ENCODE results near the gene SCYGR1. TPM values are rescaled to one million over a fixed set of nuclear protein-coding genes. Genes with fewer than 3 reads are reported as not detected.

The SCYGR1 gene
- total RNA-seq, 1 experiment from 2014 or later: not detected

DNA sequence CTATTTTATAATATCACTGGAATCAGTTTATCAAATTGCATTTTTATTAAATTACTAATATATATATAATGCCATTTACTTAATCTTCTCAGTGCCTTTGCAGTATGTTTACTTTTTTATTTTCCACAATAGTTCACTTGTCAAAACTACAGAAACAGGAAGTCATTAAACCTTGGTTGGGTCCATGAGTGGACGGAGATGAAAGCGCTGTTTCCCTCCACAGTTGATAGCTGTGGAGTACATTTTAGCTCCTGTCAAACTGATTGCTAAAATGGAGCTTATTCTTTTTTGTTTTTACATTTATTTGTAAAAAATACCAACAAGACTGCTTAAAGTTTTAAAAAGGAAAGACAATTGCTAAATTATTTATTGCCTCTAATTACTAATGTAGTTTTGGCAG, 43.5 kb downstream of the SCYGR1 start:
- TF ChIP-seq EZH2 (IDR thresholded peaks at IDR 0.05; ENCODE audit: low read depth): no peak
- TF ChIP-seq CTCF (conservative IDR thresholded peaks at IDR 0.05): no peak
- no peak overlapping the region for H3K27ac ChIP-seq
- H3K9me2 ChIP-seq (ENCODE audit: insufficient read depth): no peaks in the 10 kb centered on the region
- H2AFZ ChIP-seq: no peak overlapping the region
- intact Hi-C loops (cut with micrococcal nuclease; ENCODE audit: unreplicated experiment): no loop called here
- POLR2A ChIA-PET (ENCODE audit: unreplicated experiment): no interaction called here
- CTCF ChIA-PET: no interaction called here
- no peaks in the 10 kb centered on the region; the same call in 1 of the 2 replicates for H3K79me2 ChIP-seq (ENCODE audit: low read depth)
- no peaks in the 10 kb centered on the region for H3K4me1 ChIP-seq (replicated peaks; ENCODE audit: insufficient read depth)
- no TSS peak for BruUV-seq (replicated peaks)
- H3K36me3 ChIP-seq (ENCODE audit: low read depth): peaks cover 43% of the 10 kb centered on the region
- no peaks in the 10 kb centered on the region for H4K20me1 ChIP-seq (ENCODE audit: insufficient read depth)
- DNase-seq: no peak
- H3K4me2 ChIP-seq: no peak overlapping the region
- H3F3A ChIP-seq (ENCODE audit: insufficient read depth, low read depth): peaks cover 8% of the 10 kb centered on the region; the same call in 1 of the 2 replicates
- no peaks in the 10 kb centered on the region for H3K9me3 ChIP-seq (ENCODE audit: insufficient read depth, low read depth)
- no peaks in the 10 kb centered on the region for H3K27me3 ChIP-seq (ENCODE audit: insufficient read depth, low read depth)
- H3K4me3 ChIP-seq: no peak overlapping the region

DNA sequence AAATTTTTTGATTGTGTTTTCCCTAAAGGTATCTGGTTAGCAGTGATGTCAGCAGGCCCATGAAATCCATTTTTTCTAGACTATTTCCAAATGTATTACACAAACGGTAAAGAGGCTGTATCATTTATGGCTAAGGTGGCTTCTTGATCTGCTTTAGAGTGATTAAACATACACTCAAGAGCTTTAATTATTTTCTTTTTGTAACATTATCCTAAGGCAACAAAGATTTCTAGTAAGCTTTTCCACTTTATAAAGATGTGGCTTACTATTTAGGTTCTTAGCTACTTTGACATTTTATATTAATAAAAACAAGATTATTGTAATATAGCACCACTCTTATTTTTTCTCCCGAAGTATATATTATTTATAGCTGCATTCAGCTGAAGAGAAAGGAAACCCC, 46.2 kb downstream of the SCYGR1 start:
- ChIA-PET POLR2A (ENCODE audit: unreplicated experiment) (no interaction called here), CTCF (interaction anchor here (0.6 kb wide), 1 partner anchor 234 kb away, joined by 12 read pairs; no protein-coding TSS in a partner anchor)
- no peak overlapping the region; the same call in 1 of the 2 replicates for H3K27ac ChIP-seq
- H3K4me2 ChIP-seq: no peak overlapping the region
- intact Hi-C loops (cut with micrococcal nuclease; ENCODE audit: unreplicated experiment): no loop called here
- TF ChIP-seq CTCF (conservative IDR thresholded peaks at IDR 0.05) (no peak), EZH2 (IDR thresholded peaks at IDR 0.05; ENCODE audit: low read depth) (no peak)
- H3K9me2 ChIP-seq (ENCODE audit: insufficient read depth): no peaks in the 10 kb centered on the region
- H3K36me3 ChIP-seq (ENCODE audit: low read depth): peaks cover 43% of the 10 kb centered on the region
- no peaks in the 10 kb centered on the region; the same call in 1 of the 2 replicates for H3K79me2 ChIP-seq (ENCODE audit: low read depth)
- no TSS peak for BruUV-seq (replicated peaks)
- H3K4me3 ChIP-seq: no peak overlapping the region
- H3K4me1 ChIP-seq (replicated peaks; ENCODE audit: insufficient read depth): no peaks in the 10 kb centered on the region
- DNase-seq: no peak
- peaks cover 8% of the 10 kb centered on the region; the same call in 1 of the 2 replicates for H3F3A ChIP-seq (ENCODE audit: insufficient read depth, low read depth)
- no peaks in the 10 kb centered on the region for H4K20me1 ChIP-seq (ENCODE audit: insufficient read depth)
- no peak overlapping the region for H2AFZ ChIP-seq
- no peaks in the 10 kb centered on the region for H3K27me3 ChIP-seq (ENCODE audit: insufficient read depth, low read depth)
- no peaks in the 10 kb centered on the region for H3K9me3 ChIP-seq (ENCODE audit: insufficient read depth, low read depth)

GRCh38 chr2:227340106-227340505, 47.6 kb downstream of the SCYGR1 start:
- CTCF ChIA-PET: interaction anchor here (1.3 kb wide), 1 partner anchor 102 kb away, joined by 10 read pairs; no protein-coding TSS in a partner anchor
- intact Hi-C loops (cut with micrococcal nuclease; ENCODE audit: unreplicated experiment): no loop called here
- peaks cover 51% of the 10 kb centered on the region for H3K36me3 ChIP-seq (ENCODE audit: low read depth)
- no peaks in the 10 kb centered on the region; the same call in 1 of the 2 replicates for H3K79me2 ChIP-seq (ENCODE audit: low read depth)
- DNase-seq: no peak
- H3K27ac ChIP-seq: no peak overlapping the region
- no peaks in the 10 kb centered on the region for H3K4me1 ChIP-seq (replicated peaks; ENCODE audit: insufficient read depth)
- no peak overlapping the region for H2AFZ ChIP-seq
- no peak overlapping the region for H3K4me2 ChIP-seq
- no peaks in the 10 kb centered on the region for H3K27me3 ChIP-seq (ENCODE audit: insufficient read depth, low read depth)
- H3K4me3 ChIP-seq: no peak overlapping the region
- no peaks in the 10 kb centered on the region for H3K9me2 ChIP-seq (ENCODE audit: insufficient read depth)
- no peaks in the 10 kb centered on the region for H3K9me3 ChIP-seq (ENCODE audit: insufficient read depth, low read depth)
- peaks cover 8% of the 10 kb centered on the region; the same call in 1 of the 2 replicates for H3F3A ChIP-seq (ENCODE audit: insufficient read depth, low read depth)
- POLR2A ChIA-PET (ENCODE audit: unreplicated experiment): no interaction called here
- TF ChIP-seq CTCF (conservative IDR thresholded peaks at IDR 0.05) (no peak), EZH2 (IDR thresholded peaks at IDR 0.05; ENCODE audit: low read depth) (no peak)
- no peaks in the 10 kb centered on the region for H4K20me1 ChIP-seq (ENCODE audit: insufficient read depth)
- BruUV-seq (replicated peaks): no TSS peak

Data from PC-9 (cell line).